Spleen (tissue), 7 donors: ENCODE results near the gene SNX21.

Experiments
- CTCF ChIP-seq, 11 experiments: fragments of 200-600 bp in 7 of 11; fragments of 450-650 bp in 4 of 11; sonication (generic) in 4 of 11; IDR thresholded peaks in 8 of 11; conservative IDR thresholded peaks in 3 of 11; 1 replicate in 7 of 11; 2 replicates in 4 of 11; pipeline versions ENCODE4 v1.4.0 to v1.8.0; 2016 to 2021; ENCODE audit warnings: antibody characterized with exemption in 11 of 11, inconsistent platforms in 4 of 11, mild to moderate bottlenecking in 1 of 11
- POLR2AphosphoS5 ChIP-seq, 3 donors: sonication (generic); formaldehyde crosslinking; IDR thresholded peaks; one replicate each; pipeline ENCODE4 v1.5.1; 2017; ENCODE audit warnings: antibody characterized with exemption in 3 of 3
- donor health status: DM: no; HTN: no; CAD: no; lungs with moderate emphysema.
- donor health status: DM: no; HTN: no; CAD: no.
- donor health status: DM: no; HTN: no; CAD: no.

DNA sequence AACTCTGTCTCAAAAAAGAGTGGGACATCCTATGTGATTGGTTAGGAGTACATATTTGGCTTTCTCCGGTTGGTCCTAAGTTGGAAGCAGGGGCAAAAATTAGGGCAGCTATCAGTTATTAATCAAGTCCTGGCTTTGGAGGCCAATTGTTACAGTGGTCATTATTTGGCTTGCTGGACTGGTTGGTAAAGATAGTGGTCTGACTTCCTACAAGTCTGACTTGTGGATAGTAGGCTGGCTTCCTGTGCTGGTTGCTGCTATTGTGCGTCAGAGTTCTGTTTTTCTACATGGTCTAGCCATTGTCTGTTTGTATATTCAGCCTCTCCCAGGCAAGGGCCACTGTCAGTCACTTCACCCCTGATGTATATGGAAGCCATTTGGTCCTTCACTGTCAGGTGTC, 16.6 kb downstream of the SNX21 start:
- TF ChIP-seq CTCF (IDR thresholded peaks at IDR 0.05 in 8 of 11, conservative IDR thresholded peaks at IDR 0.05 in 3 of 11), result no peak
- TF ChIP-seq POLR2AphosphoS5 (IDR thresholded peaks at IDR 0.05), result no peak
